ENCODE measurements around the gene DNTTIP2.
"Not testable (repeated sequence)": the region's sequence is repeated elsewhere in the genome, so short reads cannot be mapped to it uniquely, and the experiment has no call there.

GRCh38 chr1:93855983-93856382 is 23.0 kb downstream of the DNTTIP2 start:
- TF ChIP-seq CTCF (IDR thresholded peaks at IDR 0.05; ENCODE audit: extremely low read depth in 1 of 2, insufficient read depth in 1 of 2, low read depth in 1 of 2, low read length in 2 of 2); POLR2AphosphoS5 (IDR thresholded peaks at IDR 0.05; ENCODE audit: insufficient read depth, low read depth, low read length); GATA2 (IDR thresholded peaks at IDR 0.05; ENCODE audit: insufficient read depth, insufficient read length, low read depth, low read length); POLR2A (IDR thresholded peaks at IDR 0.05; ENCODE audit: low read depth, low read length); FOS (IDR thresholded peaks at IDR 0.05; ENCODE audit: borderline replicate concordance, insufficient read depth, low read length); EZH2 (IDR thresholded peaks at IDR 0.05; ENCODE audit: borderline replicate concordance, low read depth, low read length, severe bottlenecking): not testable (repeated sequence)
